Colonic mucosa (tissue), 4 donors: Measurements from ENCODE around the gene SNAPC4. TPM values are rescaled to one million over a fixed set of nuclear protein-coding genes. Genes with fewer than 3 reads are reported as not detected.

Source experiments
- DNase-seq: peaks from one replicate; pipeline ENCODE4 v3.0.0-alpha.2; 2020
- H3K27ac ChIP-seq: fragments of 200-600 bp; one replicate; pipeline ENCODE4 v1.8.0; 2021
- H3K27me3 ChIP-seq: fragments of 200-600 bp; one replicate; pipeline ENCODE4 v1.8.0; 2021
- H3K36me3 ChIP-seq: fragments of 200-600 bp; one replicate; pipeline ENCODE4 v1.8.0; 2021
- H3K4me1 ChIP-seq: fragments of 200-600 bp; one replicate; pipeline ENCODE4 v1.8.0; 2021; ENCODE audit warnings: mild to moderate bottlenecking
- H3K4me3 ChIP-seq: fragments of 200-600 bp; one replicate; pipeline ENCODE4 v1.8.0; 2021
- H3K9ac ChIP-seq, 2 donors: one replicate each; pipeline ENCODE4 v1.7.0; 2013; ENCODE audit warnings: control low read depth in 2 of 2, low read depth in 2 of 2, low read length in 2 of 2
- H3K9me3 ChIP-seq: fragments of 200-600 bp; one replicate; pipeline ENCODE4 v1.8.0; 2021
- intact Hi-C: fragments of 100-400 bp; cut with DNase I; formaldehyde crosslinking; loops from one replicate; pipeline ENCODE4 v1.14.1; 2022
- total RNA-seq, 2 donors: library from RNA; stranded (reverse); fragmentation: NEBNext Ultra II Directional in 1 of 2; extraction: Animal tissue kit (Norgen Biotek cat#: 25700) in 1 of 2; gene quantifications; one replicate each; pipeline ENCODE4 v1.2.1, GENCODE V29; 2021
- TF ChIP-seq, protein P1 (sequence below): fragments of 200-600 bp; IDR thresholded peaks from one replicate; pipeline ENCODE4 v1.8.0; 2022; ENCODE audit warnings: antibody characterized with exemption, mild to moderate bottlenecking
- donor health status: healthy.
- donor health status: DM: no; HTN: no; CAD: no.
- donor health status: DM: no; HTN: no; CAD: no.

Gene SNAPC4
- total RNA-seq, 2 donors from 2014 or later, result 6.0 to 9.7 TPM

DNA sequence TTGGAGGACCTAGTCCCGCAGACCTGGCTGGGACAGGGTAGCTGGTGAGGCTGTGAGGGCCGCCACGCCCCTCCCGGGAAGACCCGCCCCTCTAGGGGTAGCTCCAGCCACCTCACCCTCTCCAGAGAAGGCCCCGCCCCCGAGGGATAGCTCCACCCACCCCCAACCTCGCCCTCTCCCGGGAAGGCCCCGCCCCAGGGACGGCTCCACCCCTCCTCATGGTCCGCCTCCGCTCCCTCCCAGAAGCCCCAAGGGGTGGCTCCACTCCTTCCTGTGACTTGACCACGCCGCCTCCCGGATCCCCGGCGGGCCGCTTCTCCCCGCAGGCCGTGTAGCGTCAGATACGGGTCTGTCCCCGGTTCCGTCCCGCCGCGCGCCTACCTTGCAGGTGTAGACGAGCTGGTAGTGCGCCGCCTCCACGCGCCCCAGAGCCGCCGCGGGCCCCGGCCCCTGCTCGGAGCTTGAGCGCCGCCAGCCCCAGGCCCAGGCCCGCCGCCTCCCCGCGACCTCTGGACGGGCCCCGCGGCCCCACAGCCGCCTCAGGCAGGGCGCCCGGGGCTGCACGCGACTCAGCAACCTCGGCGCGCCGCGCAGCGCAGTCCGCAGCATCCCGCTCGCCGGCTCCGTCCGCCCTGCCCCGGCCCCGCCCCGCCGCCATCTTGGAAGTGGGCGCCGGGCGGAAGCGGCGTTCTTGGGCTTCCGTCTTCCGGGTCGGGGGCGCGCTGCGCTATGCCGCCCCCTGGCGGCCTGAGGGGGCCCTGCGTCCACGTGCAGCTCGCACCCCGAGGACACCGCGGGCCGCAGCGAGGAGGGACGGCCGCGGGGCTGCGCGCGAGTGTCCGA, 36.6 kb downstream of the SNAPC4 start, which contains the start of gene DNLZ:
Gene DNLZ, minus strand, starts transcription at position 639 of the 843 bp plus-strand sequence. Its CDS starts 30 bp downstream, at position 609.
- peak; percentile 99 for DNase-seq
- Histone ChIP-seq H3K4me1 (peaks cover 9% of the 10 kb centered on the region), H3K9me3 (no peaks in the 10 kb centered on the region), H3K4me3 (peak within 1 kb of the TSS; percentile 68), H3K36me3 (no peaks in the 10 kb centered on the region), H3K9ac (peak within 1 kb of the TSS in 1 of 2 donors; percentile 95), H3K27ac (peak within 1 kb of the TSS; percentile 83), H3K27me3 (no peaks in the 10 kb centered on the region)
- TF ChIP-seq, protein P1, sequence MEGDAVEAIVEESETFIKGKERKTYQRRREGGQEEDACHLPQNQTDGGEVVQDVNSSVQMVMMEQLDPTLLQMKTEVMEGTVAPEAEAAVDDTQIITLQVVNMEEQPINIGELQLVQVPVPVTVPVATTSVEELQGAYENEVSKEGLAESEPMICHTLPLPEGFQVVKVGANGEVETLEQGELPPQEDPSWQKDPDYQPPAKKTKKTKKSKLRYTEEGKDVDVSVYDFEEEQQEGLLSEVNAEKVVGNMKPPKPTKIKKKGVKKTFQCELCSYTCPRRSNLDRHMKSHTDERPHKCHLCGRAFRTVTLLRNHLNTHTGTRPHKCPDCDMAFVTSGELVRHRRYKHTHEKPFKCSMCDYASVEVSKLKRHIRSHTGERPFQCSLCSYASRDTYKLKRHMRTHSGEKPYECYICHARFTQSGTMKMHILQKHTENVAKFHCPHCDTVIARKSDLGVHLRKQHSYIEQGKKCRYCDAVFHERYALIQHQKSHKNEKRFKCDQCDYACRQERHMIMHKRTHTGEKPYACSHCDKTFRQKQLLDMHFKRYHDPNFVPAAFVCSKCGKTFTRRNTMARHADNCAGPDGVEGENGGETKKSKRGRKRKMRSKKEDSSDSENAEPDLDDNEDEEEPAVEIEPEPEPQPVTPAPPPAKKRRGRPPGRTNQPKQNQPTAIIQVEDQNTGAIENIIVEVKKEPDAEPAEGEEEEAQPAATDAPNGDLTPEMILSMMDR, result peak; percentile 99
- intact Hi-C loops, result no loop called here

DNA sequence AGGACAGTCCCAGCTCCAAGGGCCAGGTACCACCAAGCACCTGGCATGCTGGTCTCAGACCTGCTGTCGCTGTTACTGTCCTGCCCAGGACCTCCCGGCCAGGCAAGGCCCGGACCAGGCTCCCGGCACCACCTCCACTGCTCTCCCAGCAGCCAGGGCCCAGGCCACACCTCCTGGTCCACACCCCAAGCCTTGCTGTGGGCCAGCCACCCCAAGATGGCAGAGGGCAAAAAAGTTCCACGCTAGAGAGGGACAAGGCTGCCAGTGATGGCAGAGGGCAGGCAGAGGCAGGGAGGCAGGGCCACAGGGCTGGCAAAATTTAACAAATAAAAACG, 37.6 kb downstream of the SNAPC4 start:
- intact Hi-C loops, result no loop called here
- Histone ChIP-seq H3K9me3 (no peaks in the 10 kb centered on the region), H3K9ac (peak overlapping the region in 1 of 2 donors; percentile 3), H3K27ac (peak overlapping the region; percentile 0), H3K36me3 (no peaks in the 10 kb centered on the region), H3K4me3 (no peak overlapping the region), H3K4me1 (peaks cover 9% of the 10 kb centered on the region), H3K27me3 (no peaks in the 10 kb centered on the region)
- TF ChIP-seq, protein P1, result no peak
- peak; percentile 34 for DNase-seq

DNA sequence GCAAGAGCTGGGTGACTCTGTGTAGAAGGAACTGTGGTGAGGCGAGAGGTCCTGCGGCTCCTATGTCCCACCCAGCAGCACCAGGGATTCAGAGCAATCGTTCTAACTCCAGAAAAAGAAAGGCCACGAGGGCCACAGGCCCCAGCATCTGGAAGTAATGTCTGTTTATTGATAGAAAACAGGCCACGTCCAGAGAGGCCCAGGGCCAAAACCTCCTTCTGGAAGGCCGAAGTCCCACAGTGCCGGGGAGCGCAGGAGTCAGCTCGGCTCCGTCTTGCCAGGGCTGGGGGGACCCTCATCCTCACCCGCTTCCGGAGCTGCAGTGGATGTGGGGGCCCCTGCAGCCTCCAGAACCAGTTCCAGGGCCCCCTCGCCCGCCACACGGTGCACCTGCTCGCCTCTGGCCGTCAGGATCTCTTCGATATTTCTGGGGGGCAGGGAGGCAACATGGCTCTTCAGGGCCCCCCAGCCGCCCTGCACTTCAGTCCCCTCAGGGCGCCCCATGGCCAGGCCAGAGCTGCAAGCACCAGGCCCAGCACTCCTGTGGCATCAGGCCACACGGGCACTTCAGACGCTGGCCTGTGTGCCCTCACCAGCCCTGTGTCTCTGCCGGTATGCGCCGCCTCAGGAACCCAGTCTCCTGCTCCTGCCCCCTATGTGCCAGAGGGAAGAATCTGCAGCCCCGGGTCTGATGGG, 38.1 kb downstream of the SNAPC4 start:
- intact Hi-C loops, result no loop called here
- TF ChIP-seq, protein P1, result no peak
- H3K4me1 ChIP-seq, result peaks cover 9% of the 10 kb centered on the region
- H3K27ac ChIP-seq, result peak overlapping the region; percentile 59
- no peaks in the 10 kb centered on the region for H3K36me3 ChIP-seq
- peak overlapping the region in 1 of 2 donors; percentile 3 for H3K9ac ChIP-seq
- no peak for DNase-seq
- no peak overlapping the region for H3K4me3 ChIP-seq
- H3K9me3 ChIP-seq, result no peaks in the 10 kb centered on the region
- no peaks in the 10 kb centered on the region for H3K27me3 ChIP-seq

DNA sequence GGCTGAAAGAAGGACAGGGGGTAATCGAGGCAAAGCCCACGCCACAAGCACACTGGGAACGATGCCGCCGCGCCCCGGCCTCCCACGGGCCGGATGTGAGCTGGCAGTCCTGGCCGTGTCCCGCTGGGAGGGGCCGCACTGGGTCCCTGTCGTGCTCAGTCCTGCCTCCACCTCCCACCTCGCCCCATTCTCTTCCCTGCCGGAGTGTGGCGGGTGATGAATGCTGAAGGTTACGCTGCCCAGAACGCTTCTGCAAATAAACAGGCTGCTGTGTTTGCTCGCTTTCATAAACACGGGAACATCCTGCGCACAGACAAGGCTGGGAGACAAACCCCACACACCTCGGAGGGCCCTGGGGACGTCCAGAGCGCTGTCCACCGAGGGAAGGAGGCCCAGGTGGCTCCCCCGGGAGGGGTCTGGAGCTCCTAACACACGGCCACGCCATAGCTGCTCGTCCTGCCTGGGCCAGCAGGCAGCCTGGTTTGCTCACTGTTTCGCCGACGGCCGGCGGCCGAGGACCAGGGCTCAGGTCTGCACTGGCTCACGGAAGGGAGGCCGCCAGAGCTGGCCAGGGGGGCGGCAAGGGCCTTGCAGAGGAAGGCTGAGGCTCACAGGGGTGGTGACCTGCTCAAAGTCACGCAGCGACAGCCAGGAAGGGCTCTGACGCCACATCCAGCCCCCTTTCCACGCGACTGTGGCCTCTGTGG, 38.8 kb downstream of the SNAPC4 start:
- TF ChIP-seq, protein P1, result no peak
- DNase-seq, result no peak
- Histone ChIP-seq H3K9ac (no peak overlapping the region), H3K4me1 (peaks cover 9% of the 10 kb centered on the region), H3K27me3 (no peaks in the 10 kb centered on the region), H3K36me3 (no peaks in the 10 kb centered on the region), H3K27ac (peak overlapping the region; percentile 59), H3K9me3 (no peaks in the 10 kb centered on the region), H3K4me3 (no peak overlapping the region)
- intact Hi-C loops, result no loop called here
